Ectodermal cell (in vitro differentiated cells): Measurements from ENCODE around the gene UGGT2.
"Not testable (repeated sequence)": the region's sequence is repeated elsewhere in the genome, so short reads cannot be mapped to it uniquely, and the experiment has no call there.

ENCODE experiments used
- H3K27ac ChIP-seq: 2 replicates; pipeline ENCODE4 v1.7.0; 2013; ENCODE audit warnings: mild to moderate bottlenecking, low read depth, low read length; ENCODE audit not compliant: insufficient read depth, poor library complexity, severe bottlenecking
- H3K27me3 ChIP-seq: 2 replicates; pipeline ENCODE4 v1.7.0; 2013; ENCODE audit warnings: mild to moderate bottlenecking, low read length; ENCODE audit not compliant: insufficient read depth, control insufficient read depth, poor library complexity, severe bottlenecking
- H3K36me3 ChIP-seq: one replicate; pipeline ENCODE4 v1.7.0; 2013; ENCODE audit warnings: low read length; ENCODE audit not compliant: control insufficient read depth, insufficient read depth
- H3K4me1 ChIP-seq: one replicate; pipeline ENCODE4 v1.7.0; 2013; ENCODE audit warnings: low read length; ENCODE audit not compliant: control insufficient read depth, insufficient read depth
- H3K4me3 ChIP-seq: 2 replicates; pipeline ENCODE4 v1.7.0; 2013; ENCODE audit warnings: low read depth, low read length, control low read depth; ENCODE audit not compliant: insufficient read depth
- H3K9me3 ChIP-seq: 2 replicates; pipeline ENCODE4 v1.7.0; 2013; ENCODE audit warnings: mild to moderate bottlenecking, low read length, moderate library complexity; ENCODE audit not compliant: control insufficient read depth
- WGBS, 2 experiments: methylation state at CpG; one replicate each; pipeline ENCODE4 v1.1.7; 2013; ENCODE audit warnings: missing lambda C conversion rate in 2 of 2; 5-methylcytosine and 5-hydroxymethylcytosine counted together

The UGGT2 gene

GRCh38 chr13:95787356-95788099, 265.7 kb downstream of the UGGT2 start:
- Histone ChIP-seq H3K4me1 (no peaks in the 10 kb centered on the region), H3K4me3 (no peak overlapping the region), H3K27ac (no peak overlapping the region), H3K9me3 (no peaks in the 10 kb centered on the region), H3K27me3 (no peaks in the 10 kb centered on the region), H3K36me3 (no peaks in the 10 kb centered on the region)
- 84% methylated on average over 1 of the region's 1 CpG for WGBS, 2 experiments

DNA sequence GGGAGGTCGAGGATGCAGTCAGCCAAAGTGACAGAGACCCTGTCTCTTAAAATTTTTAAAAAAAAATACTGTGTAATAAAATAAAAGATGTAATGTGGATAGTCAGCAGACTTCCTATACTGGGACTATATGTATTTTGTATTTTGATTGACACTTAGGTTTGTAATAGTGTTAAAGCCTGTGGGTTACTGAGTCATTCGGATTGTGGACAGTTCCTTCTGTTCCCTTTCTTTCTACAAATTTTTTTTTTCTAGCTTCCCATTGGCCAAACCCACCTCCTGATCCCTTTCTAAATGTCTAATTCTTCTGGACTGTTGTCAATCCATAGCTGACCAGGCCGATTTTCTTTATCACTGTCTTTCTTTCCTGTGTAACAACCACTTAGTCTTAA, 268.3 kb downstream of the UGGT2 start:
- H3K4me3 ChIP-seq: no peak overlapping the region
- no peaks in the 10 kb centered on the region for H3K27me3 ChIP-seq
- H3K27ac ChIP-seq: no peak overlapping the region
- WGBS, 2 experiments: 84 to 95% methylated on average over 3 of the region's 3 CpGs
- no peaks in the 10 kb centered on the region for H3K36me3 ChIP-seq
- H3K4me1 ChIP-seq: no peaks in the 10 kb centered on the region
- H3K9me3 ChIP-seq: no peaks in the 10 kb centered on the region

GRCh38 chr13:95784161-95784899, 268.9 kb downstream of the UGGT2 start:
- 91 to 94% methylated on average over 6 of the region's 6 CpGs for WGBS, 2 experiments
- no peak overlapping the region for H3K27ac ChIP-seq

DNA sequence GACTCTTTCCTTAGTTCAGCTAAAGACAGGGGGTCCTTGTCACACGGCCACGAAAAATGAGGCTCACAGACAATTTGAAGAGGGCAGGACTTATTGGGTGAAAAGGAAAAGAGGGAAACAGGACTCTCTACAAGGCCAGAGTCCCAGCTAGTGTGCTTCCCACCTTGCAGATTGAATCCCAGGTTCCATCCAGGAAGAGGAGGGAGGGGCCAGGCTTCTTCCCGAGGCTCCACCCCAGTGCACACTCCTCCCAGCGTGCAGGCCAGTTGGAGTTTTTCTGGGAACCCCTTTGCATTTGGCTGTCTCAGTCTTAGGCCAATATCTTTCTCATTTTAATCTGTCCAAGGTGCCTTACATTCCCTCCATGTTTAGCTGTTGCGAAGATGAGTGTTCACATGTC, 269.5 kb downstream of the UGGT2 start:
- 82 to 85% methylated on average over 5 of the region's 5 CpGs for WGBS, 2 experiments
- Histone ChIP-seq H3K4me1 (no peaks in the 10 kb centered on the region), H3K27ac (no peak overlapping the region)

More at GRCh38 chr13:95784161-95784899, 268.9 kb downstream of the UGGT2 start:
- no peaks in the 10 kb centered on the region for H3K4me1 ChIP-seq
- H3K27me3 ChIP-seq: no peaks in the 10 kb centered on the region
- no peaks in the 10 kb centered on the region for H3K36me3 ChIP-seq
- H3K4me3 ChIP-seq: no peak overlapping the region
- no peaks in the 10 kb centered on the region for H3K9me3 ChIP-seq

GRCh38 chr13:95781940-95782339, 271.3 kb downstream of the UGGT2 start:
- WGBS, 2 experiments: 86 to 100% methylated on average over 1 of the region's 1 CpG
- not testable (repeated sequence) for H3K36me3 ChIP-seq, H3K9me3 ChIP-seq, H3K27me3 ChIP-seq, H3K4me1 ChIP-seq, H3K4me3 ChIP-seq, H3K27ac ChIP-seq

More for the DNA sequence above, 269.5 kb downstream of the UGGT2 start:
- H3K36me3 ChIP-seq: no peaks in the 10 kb centered on the region
- H3K9me3 ChIP-seq: no peaks in the 10 kb centered on the region
- H3K4me3 ChIP-seq: no peak overlapping the region
- H3K27me3 ChIP-seq: no peaks in the 10 kb centered on the region

GRCh38 chr13:95781016-95781415, 272.2 kb downstream of the UGGT2 start:
- WGBS, 2 experiments: 91% methylated on average over 6 of the region's 6 CpGs
- Histone ChIP-seq H3K4me1 (no peaks in the 10 kb centered on the region), H3K36me3 (no peaks in the 10 kb centered on the region), H3K27ac (no peak overlapping the region), H3K27me3 (no peaks in the 10 kb centered on the region), H3K4me3 (no peak overlapping the region), H3K9me3 (no peaks in the 10 kb centered on the region)

DNA sequence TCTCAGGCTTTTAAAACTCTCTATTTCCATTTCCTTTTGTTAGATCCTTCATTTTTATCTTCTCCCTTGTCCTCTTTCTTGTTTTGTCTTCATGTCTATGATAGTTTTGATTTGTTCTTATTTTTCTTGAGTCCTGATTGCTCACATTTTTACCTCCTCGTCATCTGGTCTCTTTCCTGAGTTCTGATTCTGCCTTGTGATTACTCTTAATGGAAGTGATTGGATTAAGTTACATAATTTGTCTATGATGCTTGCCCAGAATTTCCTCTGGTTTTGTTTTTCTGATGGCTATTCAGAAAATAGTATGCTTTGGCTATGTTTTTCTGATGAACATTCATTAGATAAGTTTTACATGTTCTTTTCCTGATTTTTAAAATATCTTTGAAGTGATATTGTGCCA, 273.7 kb downstream of the UGGT2 start:
- Histone ChIP-seq H3K4me3 (no peak overlapping the region), H3K27ac (no peak overlapping the region), H3K9me3 (no peaks in the 10 kb centered on the region), H3K4me1 (no peaks in the 10 kb centered on the region), H3K36me3 (no peaks in the 10 kb centered on the region), H3K27me3 (no peaks in the 10 kb centered on the region)
- WGBS, 2 experiments: 80 to 93% methylated on average over 1 of the region's 1 CpG

GRCh38 chr13:95771905-95772304, 281.3 kb downstream of the UGGT2 start:
- H3K36me3 ChIP-seq: no peaks in the 10 kb centered on the region
- H3K4me3 ChIP-seq: no peak overlapping the region
- no peaks in the 10 kb centered on the region for H3K4me1 ChIP-seq
- WGBS, 2 experiments: 96% methylated on average over 4 of the region's 4 CpGs
- H3K27me3 ChIP-seq: no peaks in the 10 kb centered on the region
- no peaks in the 10 kb centered on the region for H3K9me3 ChIP-seq
- H3K27ac ChIP-seq: no peak overlapping the region

- Histone ChIP-seq H3K4me1 (no peaks in the 10 kb centered on the region), H3K9me3 (no peaks in the 10 kb centered on the region), H3K27ac (no peak overlapping the region), H3K36me3 (no peaks in the 10 kb centered on the region), H3K4me3 (no peak overlapping the region), H3K27me3 (no peaks in the 10 kb centered on the region)
- 91 to 95% methylated on average over 3 to 4 of the region's 4 CpGs for WGBS, 2 experiments
Observed at GRCh38 chr13:95763601-95764000, 289.6 kb downstream of the UGGT2 start.

DNA sequence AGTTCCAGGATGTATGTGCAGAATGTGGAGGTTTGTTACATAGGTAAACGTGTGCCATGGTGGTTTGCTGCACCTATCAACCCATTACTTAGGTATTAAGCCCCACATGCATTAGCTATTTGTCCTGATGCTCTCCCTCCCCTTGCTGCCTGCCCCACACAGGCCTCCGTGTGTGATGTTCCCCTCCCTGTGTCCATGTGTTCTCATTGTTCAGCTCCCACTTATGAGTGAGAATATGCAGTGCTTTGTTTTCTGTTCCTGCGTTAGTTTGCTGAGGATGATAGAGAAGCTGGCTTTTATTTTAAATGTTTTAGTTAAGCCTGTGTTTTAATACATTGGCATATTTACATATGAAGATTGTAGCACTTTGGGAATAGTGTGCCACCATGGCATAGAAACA, 290.6 kb downstream of the UGGT2 start:
- not testable (repeated sequence) for H3K9me3 ChIP-seq, H3K4me3 ChIP-seq, H3K4me1 ChIP-seq, H3K27ac ChIP-seq, H3K36me3 ChIP-seq, H3K27me3 ChIP-seq
- WGBS, 2 experiments: 72 to 93% methylated on average over 3 of the region's 3 CpGs
